ENCODE measurements around the gene HORMAD2.
"Not testable (repeated sequence)": the region's sequence is repeated elsewhere in the genome, so short reads cannot be mapped to it uniquely, and the experiment has no call there.

HORMAD2 gene

DNA sequence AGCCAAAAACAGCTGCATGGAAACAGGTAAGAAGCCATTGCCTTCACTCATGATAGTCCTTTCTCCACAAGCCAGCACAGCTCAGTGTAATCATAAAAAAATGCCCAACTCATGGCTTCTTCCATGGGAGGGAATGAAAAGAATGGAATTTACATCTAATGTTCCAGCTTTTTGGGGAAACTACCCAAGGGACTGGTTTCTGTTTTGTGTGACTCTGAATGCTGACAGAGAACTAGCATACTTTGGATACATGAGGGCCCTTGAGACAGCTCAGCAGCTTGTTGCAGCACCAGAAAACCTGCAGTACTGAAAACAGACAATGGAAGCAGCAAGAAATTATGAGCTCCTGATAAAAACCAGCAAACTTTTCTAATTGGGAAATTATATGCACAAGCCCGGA, 24.2 kb upstream of the HORMAD2 start:
- DNase-seq: no peak

DNA sequence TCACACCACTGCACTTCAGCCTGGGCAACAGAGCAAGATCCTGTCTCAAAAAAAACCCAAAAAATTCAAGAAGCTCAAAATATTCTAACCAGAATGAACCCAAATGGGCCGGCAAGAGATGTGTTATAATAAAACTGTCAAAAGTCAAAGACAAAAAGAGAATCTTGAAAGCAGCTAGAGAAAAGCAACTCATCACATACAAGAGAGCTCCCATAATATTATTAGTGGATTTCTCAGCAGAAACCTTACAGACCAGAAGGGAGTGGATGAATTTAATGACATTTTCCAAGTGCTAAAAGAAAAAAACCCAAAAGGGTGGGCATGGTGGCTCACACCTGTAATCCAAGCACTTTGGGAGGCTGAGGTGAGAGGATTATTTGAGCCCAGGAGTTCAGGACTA, 22.9 kb upstream of the HORMAD2 start:
- DNase-seq: no peak

DNA sequence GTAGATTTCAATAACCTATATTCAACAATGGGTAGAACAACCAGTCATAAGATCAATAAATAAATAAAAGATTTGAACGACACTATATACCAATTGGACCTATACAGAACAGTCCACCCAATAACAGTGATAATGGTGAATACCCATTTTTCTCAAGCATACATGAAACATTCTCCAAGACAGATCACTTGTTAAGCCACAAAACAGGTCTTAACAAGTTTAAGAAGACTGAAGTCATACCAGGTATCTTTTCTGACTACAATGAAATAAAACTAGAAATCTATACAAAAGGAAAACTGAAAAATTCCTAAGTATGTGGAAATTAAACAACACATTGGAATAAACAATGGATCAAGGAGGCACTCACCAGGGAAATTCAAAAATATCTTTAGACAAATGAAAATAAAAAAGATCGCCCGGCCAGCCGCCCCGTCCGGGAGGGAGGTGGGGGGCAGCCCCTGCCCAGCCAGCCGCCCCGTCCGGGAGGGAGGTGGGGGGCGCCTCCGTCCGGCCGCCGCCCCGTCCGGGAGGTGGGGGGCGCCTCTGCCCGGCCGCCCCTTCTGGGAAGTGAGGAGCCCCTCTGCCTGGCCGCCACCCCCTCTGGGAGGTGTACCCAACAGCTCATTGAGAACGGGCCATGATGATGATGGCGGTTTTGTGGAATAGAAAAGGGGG, 20.8 kb upstream of the HORMAD2 start:
- DNase-seq: not testable (repeated sequence)

DNA sequence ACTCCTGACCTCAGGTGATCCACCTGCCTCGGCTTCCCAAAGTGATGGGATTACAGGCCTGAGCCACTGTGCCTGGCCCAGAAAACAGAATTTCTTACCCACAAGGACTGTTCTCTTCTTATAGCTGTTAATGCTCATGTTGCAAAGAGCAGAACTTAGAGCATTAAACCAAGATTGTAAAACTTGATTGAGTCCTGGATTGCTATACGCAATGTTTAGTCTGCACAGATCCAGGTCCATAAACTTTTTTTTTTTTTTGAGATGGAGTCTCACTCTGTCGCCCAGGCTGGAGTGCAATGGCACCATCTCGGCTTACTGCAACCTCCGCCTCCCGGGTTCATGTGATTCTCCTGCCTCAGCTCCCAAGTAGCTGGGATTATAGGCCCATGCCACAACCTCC, 19.2 kb upstream of the HORMAD2 start:
- not testable (repeated sequence) for DNase-seq

DNA sequence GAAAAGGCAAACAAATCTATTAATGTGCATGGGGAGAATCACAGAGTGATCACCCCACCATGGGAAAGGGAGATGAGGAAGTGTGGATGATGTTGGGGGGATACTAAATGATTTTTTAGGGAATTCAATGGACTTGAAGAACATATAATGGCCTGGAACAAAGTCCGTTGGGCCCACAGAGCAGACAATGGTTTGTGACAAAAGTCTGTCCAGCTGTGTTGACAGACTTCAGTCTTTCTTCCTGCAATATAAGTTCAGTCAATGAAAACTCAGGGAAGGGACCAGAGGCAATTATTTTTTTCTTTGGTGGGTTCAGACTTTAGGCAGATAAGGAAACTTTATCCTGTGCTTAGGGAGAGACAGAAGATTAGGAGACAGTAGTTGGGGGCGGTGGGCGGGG, 18.0 kb upstream of the HORMAD2 start:
- DNase-seq: no peak

DNA sequence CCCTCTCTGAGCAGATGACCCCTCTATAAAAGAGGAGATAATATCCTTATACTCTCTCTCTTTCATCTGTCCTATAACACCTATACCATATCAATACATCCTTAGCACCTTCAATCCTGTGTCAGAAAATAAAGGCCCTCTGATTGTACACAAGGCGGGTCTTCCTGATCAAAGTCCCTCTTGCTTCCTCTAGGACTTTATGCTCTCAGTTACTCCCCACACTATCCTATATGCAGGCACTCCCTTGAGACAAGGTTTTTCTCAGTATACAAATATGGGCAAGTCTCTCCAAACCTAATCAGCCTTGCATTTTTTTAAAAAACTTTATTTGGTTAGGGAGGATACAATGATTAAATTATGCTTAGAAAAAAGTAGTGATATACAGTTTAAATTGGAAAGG, 17.3 kb upstream of the HORMAD2 start:
- no peak for DNase-seq

DNA sequence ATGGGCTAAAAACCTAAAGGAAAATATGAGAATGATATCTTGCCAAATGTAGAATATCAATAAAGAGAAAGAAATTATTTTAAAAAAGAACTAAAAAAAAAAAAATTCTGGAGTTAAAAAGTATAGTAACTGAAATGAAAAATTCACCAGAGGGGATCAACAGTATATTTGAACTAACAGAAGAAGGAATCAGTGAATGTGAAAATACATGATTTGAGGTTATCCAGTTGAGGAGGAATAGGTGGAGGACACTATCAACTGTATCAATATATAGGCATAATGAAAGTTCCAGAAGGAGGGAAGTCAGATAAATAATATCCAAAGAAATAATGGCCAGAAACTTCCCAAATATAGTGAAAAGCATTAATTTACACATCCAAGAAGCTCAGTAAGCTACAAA, 16.1 kb upstream of the HORMAD2 start:
- no peak for DNase-seq

DNA sequence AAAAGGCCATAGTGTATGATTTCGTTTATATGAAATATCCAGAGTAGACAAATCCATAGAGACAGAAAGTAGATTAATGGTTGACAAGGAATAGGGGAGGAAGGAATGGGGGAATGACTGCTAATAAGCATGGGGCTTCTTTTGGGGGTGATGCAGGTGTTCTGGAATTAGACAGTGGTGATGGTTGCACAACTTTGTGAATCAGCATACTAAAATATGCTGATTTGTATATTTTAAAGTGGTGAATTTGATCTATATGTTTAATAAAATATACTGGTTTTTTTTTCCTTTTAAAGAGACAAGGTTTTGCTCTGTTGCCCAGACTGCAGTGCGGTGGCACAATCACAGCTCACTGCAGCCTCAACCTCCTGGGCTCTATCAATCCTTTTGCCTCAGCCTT, 6.5 kb upstream of the HORMAD2 start:
- DNase-seq: no peak

DNA sequence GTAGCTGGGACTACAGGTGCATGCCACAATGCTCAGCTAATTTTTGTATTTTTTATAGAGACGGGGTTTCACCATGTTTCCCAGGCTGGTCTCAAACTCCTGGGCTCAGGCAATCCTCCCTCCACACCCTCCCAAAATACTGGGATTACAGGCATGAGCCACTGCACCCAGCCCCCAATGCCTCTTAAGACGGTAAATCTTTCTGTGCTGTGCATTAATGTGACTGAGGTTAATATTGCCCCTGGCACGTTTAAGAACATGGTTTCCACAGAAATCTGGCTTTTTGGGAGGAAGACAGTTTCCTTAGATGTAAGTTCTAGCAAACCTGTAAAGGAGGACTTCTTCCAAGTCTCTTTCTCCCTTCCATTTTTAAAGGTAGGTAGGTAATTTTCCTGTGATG, 6.1 kb upstream of the HORMAD2 start:
- DNase-seq: no peak

DNA sequence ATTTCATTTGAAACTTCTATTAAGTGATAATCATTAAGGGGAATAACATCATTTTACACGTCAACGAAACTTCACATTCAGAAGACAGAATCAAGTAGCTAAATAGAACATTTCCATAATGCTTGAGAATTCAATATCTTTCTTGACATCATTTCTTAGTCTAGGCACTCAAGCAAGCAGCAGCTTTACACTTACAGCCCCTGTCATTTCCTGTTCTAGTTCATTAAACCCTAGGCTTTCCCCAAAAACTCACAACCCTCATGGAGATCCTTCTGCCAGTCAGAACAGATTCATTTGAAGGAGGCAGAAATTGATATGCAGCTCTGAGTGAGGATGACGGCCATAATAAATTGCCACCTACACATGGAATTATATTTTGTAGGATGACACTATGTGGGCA, 5.3 kb upstream of the HORMAD2 start:
- no peak for DNase-seq

DNA sequence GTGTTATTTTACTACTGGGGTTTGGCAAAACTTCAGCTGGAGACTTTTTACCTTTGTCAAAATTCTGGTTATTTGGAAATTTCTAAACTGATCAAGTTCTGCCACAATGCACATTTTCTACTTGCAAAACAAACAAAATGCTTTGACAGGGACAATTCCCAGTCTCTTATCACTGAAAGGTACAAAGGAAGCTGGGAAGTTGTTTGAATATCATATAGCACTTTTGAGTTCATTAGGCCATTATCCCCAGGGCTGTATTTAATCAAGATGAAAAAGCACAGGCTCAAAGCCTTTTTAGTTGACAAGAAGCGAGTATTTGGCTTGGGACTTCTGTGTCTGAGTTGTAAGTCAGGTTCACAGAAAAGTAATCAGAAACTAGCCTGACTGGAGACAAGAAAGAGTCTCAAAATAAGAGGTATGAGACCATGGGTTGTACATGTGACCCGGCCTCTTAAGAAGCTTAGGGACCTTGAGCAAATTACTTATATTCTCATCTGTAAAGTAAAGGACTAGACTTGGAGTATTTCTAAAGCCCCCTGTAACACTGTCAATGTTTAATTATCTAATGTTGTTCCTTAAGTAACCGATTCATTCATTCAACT, 2.9 kb upstream of the HORMAD2 start:
- no peak for DNase-seq

DNA sequence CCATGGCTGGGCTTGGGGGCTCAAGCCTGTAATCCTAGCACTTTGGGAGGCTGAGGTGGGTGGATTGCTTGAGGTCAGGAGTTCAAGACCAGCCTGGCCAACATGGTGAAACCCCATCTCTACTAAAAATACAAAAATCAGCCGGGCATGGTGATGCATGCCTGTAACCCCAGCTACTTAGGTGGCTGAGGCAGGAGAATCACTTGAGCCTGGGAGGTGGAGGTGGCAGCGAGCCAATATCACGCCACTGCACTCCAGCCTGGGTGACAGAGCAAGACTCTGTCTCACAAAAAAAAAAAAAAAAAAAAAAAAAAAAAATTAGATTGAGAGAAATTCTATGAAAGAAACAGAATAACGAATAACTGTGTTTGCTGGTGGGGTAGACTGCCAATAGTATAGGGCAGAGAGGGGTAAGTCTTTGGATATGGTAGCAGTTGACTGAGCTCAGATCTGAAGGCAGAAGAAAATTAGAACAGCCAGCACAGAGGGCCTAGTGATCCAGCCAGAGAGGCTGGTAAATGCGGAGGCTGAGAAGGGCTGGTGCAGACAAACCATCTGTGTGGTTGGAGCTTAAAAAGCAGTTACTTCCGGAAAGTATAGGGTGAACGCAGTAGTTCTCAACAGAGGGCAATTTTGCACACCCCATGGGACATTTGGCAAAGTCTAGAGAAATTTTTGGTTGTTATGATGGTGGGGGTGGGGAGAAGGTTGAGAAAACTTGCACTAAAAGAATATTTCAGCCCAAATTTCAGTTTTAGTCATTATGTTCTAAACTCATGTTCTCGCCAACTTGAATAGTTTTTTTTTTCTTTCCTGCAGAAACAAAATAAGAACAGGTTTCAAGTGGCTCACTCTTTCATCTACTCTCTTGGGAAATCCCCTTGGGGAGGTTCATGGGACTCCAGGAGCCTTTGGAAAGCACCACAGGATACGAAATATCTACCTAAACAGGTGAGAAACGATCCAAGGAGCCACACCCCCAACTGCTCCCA, 1.6 kb upstream of the HORMAD2 start:
- peak in 1 of 51 donors; percentile 38 for DNase-seq

DNA sequence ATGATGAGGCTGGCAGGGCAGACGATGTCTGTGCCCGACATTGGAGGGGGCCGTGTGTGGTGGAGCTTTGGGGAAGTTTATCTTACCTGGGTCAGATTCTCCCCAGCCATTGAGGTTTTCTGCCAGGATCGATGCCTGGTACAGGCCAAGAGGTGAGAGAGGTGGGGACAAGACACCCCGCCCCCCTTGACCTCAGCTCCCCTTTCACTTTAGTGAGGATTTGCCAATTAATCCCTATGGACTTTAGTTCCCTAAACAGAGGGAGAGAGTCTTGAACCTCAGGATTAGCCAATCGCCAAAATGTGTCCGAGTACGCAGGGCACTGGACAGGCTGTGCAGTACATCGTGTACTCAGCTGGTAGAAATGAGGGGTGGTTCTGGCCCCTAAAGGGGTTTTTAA, 541 bp downstream of the HORMAD2 start:
- DNase-seq: no peak

DNA sequence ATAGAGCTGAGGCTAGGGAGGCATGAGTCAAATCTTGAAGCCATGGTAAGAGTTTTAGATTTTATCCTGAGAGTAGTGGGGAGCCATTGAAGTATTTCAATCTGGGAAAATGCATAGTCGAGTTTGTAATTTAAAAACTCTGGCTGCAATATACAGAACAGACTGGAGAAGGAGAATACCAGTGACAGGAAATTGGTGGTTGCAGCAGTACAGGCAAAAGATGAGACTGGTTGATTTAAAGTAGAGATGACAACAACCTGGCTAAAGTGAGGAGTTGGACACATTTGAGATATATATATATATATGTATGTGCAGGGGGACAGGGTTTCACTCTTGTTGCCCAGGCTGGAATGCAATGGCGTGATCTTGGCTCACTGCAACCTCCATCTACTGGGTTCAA, 6.2 kb downstream of the HORMAD2 start:
- DNase-seq: no peak

DNA sequence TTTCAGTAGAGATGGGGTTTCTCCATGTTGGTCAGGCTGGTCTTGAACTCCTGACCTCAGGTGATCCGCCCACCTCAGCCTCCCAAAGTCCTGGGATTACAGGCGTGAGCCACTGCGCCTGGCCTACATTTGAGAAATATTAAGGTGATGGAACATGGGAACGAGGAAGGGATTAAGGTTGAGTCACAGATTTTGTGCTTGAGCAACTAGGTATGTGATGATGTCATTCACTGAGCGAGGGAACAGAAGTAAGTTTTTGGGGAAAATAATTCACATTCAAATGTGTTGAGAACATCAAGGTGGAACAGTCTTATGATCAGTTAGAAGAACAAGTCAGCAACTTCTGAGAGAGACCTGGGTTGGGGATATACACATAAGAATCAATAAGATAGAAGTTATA, 6.8 kb downstream of the HORMAD2 start:
- DNase-seq: not testable (repeated sequence)

DNA sequence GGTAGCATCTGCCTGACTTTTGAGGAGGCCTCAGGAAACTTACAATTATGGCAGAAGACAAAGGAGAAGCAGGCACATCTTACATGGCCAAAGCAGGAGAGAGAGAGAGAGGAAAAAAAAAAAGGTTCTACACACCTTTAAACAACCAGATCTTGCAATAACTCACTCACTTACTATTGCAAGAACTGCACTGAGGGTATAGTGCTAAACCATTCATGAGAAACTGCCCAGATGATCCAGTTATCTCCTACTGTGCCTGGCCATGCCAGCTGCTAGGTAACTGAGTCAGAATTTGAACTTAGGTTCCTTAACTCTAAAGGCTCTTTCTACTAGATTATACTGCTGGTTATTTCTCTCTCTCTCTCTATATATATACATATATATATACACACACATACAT, 7.3 kb downstream of the HORMAD2 start:
- DNase-seq: no peak

DNA sequence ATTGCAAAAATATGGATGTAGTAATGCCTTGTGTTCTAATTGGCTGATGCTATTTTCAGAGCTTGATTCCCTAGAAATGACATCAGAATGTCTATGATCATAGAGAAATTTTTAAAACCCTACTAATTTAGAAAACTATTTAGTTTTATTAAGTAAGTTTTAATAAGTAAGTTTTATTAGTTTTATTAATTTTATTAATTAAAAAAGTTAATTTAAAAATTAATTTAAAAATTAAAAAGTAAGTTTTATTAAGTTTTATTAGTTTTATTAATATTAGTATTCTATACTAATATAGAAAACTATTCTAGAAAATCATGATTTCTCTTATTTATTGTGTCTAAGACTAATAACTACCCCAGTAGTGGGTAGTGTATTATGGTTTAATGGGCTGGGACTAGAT, 8.2 kb downstream of the HORMAD2 start:
- DNase-seq: no peak

DNA sequence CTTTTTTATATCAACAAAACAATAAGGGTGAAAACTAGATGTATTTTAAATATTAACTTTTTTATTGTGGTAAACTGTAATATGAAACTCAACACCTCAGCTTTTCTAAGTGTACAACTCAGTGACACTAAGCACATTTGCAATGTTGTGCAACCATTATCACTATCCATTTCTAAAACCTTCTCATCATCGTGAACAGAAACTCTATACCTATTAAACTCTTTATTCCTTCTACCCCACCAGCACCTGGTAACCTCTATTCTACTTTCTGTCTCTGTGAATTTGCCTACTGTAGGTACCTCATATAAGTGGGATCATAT, 9.4 kb downstream of the HORMAD2 start:
- DNase-seq: no peak

DNA sequence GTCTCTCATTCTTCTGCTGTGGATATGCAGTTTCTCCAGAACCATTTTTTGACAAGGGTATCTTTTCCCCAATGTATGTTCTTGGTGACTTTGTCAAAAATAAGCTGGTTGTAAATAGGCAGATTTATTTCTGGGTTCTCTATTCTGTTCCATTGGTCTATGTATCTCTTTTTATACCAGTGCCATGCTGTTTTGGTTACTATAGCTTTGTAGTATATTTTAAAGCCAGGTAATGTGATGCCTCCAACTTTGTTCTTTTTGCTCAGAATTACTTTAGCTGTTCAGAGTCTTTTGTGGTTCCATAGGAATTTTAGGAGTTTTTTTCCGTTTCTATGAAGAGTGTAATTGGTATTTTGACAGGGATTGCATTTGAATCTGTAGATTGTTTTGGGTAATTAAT, 12.4 kb downstream of the HORMAD2 start:
- DNase-seq: no peak

DNA sequence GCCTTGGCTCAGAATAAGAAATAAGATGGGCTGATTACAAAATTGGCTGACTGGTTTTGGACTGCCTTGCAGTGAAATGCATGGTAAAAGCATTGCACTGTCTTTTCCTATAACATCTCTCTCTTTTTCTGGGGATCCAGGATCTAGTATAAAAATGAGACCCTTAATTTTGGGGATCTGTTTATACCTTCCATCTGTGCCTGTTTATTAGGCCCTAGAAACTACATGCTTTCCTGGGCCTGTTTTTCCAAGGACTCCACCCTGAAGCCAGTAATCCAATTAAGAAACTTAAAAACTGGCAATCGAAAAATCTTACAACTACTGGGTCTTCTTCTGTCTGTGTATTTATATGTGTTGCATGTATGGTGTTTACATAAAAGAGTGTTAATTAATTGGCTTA, 14.5 kb downstream of the HORMAD2 start:
- DNase-seq: no peak

DNA sequence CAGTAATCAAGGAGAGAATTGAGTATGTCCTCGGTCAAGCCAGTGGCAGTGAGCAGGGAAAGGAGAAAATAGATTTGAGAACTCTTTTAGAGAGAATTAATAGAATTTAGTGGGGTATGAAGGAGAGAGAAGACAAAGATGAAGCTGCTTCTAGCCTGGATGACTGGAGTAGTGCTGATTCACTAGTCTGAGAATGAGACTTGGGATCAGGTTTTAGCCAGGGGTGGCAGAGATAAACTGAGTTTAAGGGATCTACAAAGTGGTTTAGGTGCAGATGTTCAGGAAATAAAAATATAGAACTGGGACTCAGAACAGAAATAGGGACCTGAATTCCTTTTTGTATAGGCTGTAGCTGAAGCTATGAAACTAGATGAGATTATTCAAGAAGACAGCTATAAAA, 17.6 kb downstream of the HORMAD2 start:
- DNase-seq: no peak

DNA sequence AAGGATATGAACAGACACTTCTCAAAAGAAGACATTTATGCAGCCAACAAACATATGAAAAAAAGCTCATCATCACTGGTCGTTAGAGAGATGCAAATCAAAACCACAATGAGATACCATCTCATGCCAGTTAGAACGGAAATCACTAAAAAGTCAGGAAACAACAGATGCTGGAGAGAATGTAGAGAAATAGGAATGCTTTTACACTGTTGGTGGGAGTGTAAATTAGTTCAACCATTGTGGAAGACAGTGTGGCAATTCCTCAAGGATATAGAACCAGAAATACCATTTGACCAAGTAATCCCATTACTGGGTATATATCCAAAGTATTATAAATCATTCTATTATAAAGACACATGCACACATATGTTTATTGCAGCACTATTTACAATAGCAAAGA, 20.5 kb downstream of the HORMAD2 start:
- not testable (repeated sequence) for DNase-seq
